ENCODE results near the gene HERC3. TPM values are rescaled to one million over a fixed set of nuclear protein-coding genes. Genes with fewer than 3 reads are reported as not detected.
A peak's percentile ranks its signal among the peaks of the same experiment; 100 is the strongest.

Gene HERC3
- total RNA-seq, 1 experiment from 2014 or later: 34.9 TPM

DNA sequence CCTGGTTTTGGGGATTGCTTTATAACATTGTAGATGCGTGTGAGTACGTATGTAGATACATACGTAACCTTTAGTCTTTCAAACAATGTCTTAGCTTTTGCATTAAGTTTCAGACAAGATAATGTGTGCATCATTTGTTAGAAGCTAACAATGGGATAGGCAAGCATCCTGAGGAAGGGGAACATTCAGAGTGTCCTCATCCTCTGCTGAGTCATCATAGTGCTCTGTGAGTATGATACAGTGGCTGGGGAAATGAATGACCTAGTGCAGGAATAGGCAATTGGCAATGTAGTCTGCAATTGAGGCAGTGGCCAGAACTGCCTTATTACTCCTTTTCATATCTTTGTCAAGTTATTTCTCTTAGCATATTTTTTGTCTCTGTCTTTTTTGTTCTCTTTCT, 98.1 kb downstream of the HERC3 start:
- POLR2A ChIA-PET: no interaction called here
- no peak overlapping the region for H3K4me3 Mint-ChIP-seq (ENCODE audit: unreplicated experiment)
- no peaks in the 10 kb centered on the region for H3K27me3 Mint-ChIP-seq (ENCODE audit: insufficient read depth, unreplicated experiment)
- BruUV-seq (replicated peaks): no TSS peak
- DNase-seq (ENCODE audit: unreplicated experiment): peak; percentile 39
- peaks cover 56% of the 10 kb centered on the region for H3K36me3 Mint-ChIP-seq (ENCODE audit: insufficient read depth, unreplicated experiment)
- intact Hi-C loops (cut with micrococcal nuclease): no loop called here
- no peak overlapping the region for H3K27ac Mint-ChIP-seq (ENCODE audit: low read depth, unreplicated experiment)
- TF ChIP-seq CTCF (IDR thresholded peaks at IDR 0.05; ENCODE audit: unreplicated experiment): no peak
- H3K9me3 Mint-ChIP-seq (ENCODE audit: unreplicated experiment): no peaks in the 10 kb centered on the region
- H3K4me1 Mint-ChIP-seq (ENCODE audit: insufficient read depth, unreplicated experiment): no peaks in the 10 kb centered on the region
- CTCF ChIA-PET: interaction anchor here (1.2 to 1.7 kb wide), 3 partner anchors 13 to 366 kb away, joined by 3 to 7 read pairs (median 3); partner anchors contain the start of gene FAM13A

- CTCF ChIA-PET: no interaction called here
- Mint-ChIP-seq H3K27ac (ENCODE audit: low read depth, unreplicated experiment) (peak overlapping the region; percentile 51), H3K9me3 (ENCODE audit: unreplicated experiment) (no peaks in the 10 kb centered on the region), H3K36me3 (ENCODE audit: insufficient read depth, unreplicated experiment) (peaks cover 58% of the 10 kb centered on the region), H3K4me3 (ENCODE audit: unreplicated experiment) (no peak overlapping the region), H3K27me3 (ENCODE audit: insufficient read depth, unreplicated experiment) (no peaks in the 10 kb centered on the region), H3K4me1 (ENCODE audit: insufficient read depth, unreplicated experiment) (no peaks in the 10 kb centered on the region)
- no TSS peak for BruUV-seq (replicated peaks)
- intact Hi-C loops (cut with micrococcal nuclease): no loop called here
- TF ChIP-seq CTCF (IDR thresholded peaks at IDR 0.05; ENCODE audit: unreplicated experiment): no peak
- DNase-seq (ENCODE audit: unreplicated experiment): no peak
- POLR2A ChIA-PET: no interaction called here
These were observed 101.5 kb downstream of the HERC3 start for GRCh38 chr4:88693792-88694191.

DNA sequence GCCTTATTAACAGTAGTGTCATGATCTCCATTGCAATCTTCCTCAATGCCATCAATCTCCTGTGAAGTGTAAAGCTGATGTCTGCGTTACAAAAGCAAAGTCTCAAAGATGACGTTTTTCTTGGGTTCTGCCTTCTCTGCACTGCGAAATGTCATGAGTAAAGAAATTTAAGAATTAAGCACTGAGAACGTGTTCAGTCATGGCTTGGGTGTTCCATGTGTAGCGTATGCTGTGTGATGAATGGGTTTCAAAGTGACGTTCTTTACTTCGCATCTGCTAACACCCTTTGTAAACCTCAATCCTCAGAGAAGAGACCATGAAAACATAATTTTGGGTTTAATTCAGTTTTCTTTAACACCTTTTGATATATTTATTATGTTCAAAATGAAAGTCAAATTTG, 104.3 kb downstream of the HERC3 start:
- Mint-ChIP-seq H3K4me1 (ENCODE audit: insufficient read depth, unreplicated experiment) (no peaks in the 10 kb centered on the region), H3K9me3 (ENCODE audit: unreplicated experiment) (no peaks in the 10 kb centered on the region), H3K27ac (ENCODE audit: low read depth, unreplicated experiment) (no peak overlapping the region), H3K36me3 (ENCODE audit: insufficient read depth, unreplicated experiment) (peaks cover 39% of the 10 kb centered on the region), H3K27me3 (ENCODE audit: insufficient read depth, unreplicated experiment) (no peaks in the 10 kb centered on the region), H3K4me3 (ENCODE audit: unreplicated experiment) (no peak overlapping the region)
- no peak for DNase-seq (ENCODE audit: unreplicated experiment)
- CTCF ChIA-PET: interaction anchor here (1.0 to 1.5 kb wide), 2 partner anchors 38 to 157 kb away, joined by 3 read pairs; no protein-coding TSS in a partner anchor
- BruUV-seq (replicated peaks): no TSS peak
- intact Hi-C loops (cut with micrococcal nuclease): no loop called here
- POLR2A ChIA-PET: interaction anchor here (0.6 to 0.9 kb wide), 2 partner anchors 40 to 168 kb away, joined by 3 read pairs; no protein-coding TSS in a partner anchor
- TF ChIP-seq CTCF (IDR thresholded peaks at IDR 0.05; ENCODE audit: unreplicated experiment): no peak

- intact Hi-C loops (cut with micrococcal nuclease): no loop called here
- Mint-ChIP-seq H3K4me1 (ENCODE audit: insufficient read depth, unreplicated experiment) (no peaks in the 10 kb centered on the region), H3K36me3 (ENCODE audit: insufficient read depth, unreplicated experiment) (peaks cover 39% of the 10 kb centered on the region), H3K27ac (ENCODE audit: low read depth, unreplicated experiment) (no peak overlapping the region), H3K9me3 (ENCODE audit: unreplicated experiment) (no peaks in the 10 kb centered on the region), H3K27me3 (ENCODE audit: insufficient read depth, unreplicated experiment) (no peaks in the 10 kb centered on the region), H3K4me3 (ENCODE audit: unreplicated experiment) (peak overlapping the region; percentile 53)
- TF ChIP-seq CTCF (IDR thresholded peaks at IDR 0.05; ENCODE audit: unreplicated experiment): no peak
- ChIA-PET CTCF (interaction anchor here (0.9 to 1.5 kb wide), 3 partner anchors 38 to 157 kb away, joined by 3 read pairs; no protein-coding TSS in a partner anchor), POLR2A (interaction anchor here (0.9 kb wide), 2 partner anchors 168 to 676 kb away, joined by 3 read pairs; no protein-coding TSS in a partner anchor)
- no peak for DNase-seq (ENCODE audit: unreplicated experiment)
- no TSS peak for BruUV-seq (replicated peaks)
These were observed 104.9 kb downstream of the HERC3 start for GRCh38 chr4:88697141-88697540.
